HL-60 (cell line): ENCODE measurements around the gene C12orf75.

Experiments used
- CTCF ChIP-seq: IDR thresholded peaks from one replicate; pipeline ENCODE4 v1.5.1; 2011; ENCODE audit warnings: low read length, control low read depth, inconsistent platforms; ENCODE audit not compliant: insufficient read depth
- GABPA ChIP-seq: IDR thresholded peaks from 2 replicates; pipeline ENCODE4 v1.6.1; 2012; ENCODE audit warnings: low read depth
- POLR2AphosphoS5 ChIP-seq: IDR thresholded peaks from 2 replicates; pipeline ENCODE4 v1.6.1; 2012; ENCODE audit warnings: low read depth
- SPI1 ChIP-seq: IDR thresholded peaks from 2 replicates; pipeline ENCODE4 v1.6.1; 2012; ENCODE audit warnings: low read depth, mild to moderate bottlenecking, borderline replicate concordance
- TF ChIP-seq, protein P1 (sequence below): IDR thresholded peaks from 2 replicates; pipeline ENCODE4 v1.6.1; 2012; ENCODE audit warnings: low read depth; ENCODE audit not compliant: insufficient replicate concordance

DNA sequence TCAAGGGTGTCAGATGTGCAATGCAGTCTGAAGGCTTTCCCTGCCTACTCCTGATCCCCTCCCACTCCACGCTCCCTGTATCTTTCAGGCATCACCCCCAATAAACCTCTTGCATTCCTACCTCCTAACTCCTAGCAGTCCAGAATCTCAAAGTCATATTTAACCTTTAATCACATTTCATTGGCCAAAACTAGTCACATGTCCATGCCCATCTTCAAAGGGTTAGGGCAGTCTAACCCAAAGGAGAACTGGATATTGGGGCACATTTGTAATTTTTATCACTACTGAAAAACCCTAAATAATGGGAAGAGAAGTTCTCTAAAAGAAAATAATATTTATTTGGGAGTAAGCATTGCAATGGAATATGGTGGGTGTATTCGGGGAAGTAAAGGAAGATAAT is 5.4 kb upstream of the C12orf75 start:
- TF ChIP-seq, protein P1, sequence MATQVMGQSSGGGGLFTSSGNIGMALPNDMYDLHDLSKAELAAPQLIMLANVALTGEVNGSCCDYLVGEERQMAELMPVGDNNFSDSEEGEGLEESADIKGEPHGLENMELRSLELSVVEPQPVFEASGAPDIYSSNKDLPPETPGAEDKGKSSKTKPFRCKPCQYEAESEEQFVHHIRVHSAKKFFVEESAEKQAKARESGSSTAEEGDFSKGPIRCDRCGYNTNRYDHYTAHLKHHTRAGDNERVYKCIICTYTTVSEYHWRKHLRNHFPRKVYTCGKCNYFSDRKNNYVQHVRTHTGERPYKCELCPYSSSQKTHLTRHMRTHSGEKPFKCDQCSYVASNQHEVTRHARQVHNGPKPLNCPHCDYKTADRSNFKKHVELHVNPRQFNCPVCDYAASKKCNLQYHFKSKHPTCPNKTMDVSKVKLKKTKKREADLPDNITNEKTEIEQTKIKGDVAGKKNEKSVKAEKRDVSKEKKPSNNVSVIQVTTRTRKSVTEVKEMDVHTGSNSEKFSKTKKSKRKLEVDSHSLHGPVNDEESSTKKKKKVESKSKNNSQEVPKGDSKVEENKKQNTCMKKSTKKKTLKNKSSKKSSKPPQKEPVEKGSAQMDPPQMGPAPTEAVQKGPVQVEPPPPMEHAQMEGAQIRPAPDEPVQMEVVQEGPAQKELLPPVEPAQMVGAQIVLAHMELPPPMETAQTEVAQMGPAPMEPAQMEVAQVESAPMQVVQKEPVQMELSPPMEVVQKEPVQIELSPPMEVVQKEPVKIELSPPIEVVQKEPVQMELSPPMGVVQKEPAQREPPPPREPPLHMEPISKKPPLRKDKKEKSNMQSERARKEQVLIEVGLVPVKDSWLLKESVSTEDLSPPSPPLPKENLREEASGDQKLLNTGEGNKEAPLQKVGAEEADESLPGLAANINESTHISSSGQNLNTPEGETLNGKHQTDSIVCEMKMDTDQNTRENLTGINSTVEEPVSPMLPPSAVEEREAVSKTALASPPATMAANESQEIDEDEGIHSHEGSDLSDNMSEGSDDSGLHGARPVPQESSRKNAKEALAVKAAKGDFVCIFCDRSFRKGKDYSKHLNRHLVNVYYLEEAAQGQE: no peak
- TF ChIP-seq CTCF (no peak), POLR2AphosphoS5 (no peak), GABPA (no peak), SPI1 (no peak)
